Endodermal cell (in vitro differentiated cells): ENCODE results near the gene COQ3. TPM values are rescaled to one million over a fixed set of nuclear protein-coding genes. Genes with fewer than 3 reads are reported as not detected.
A peak's percentile ranks its signal among the peaks of the same experiment; 100 is the strongest.

Source experiments
- DNase-seq: peaks from one replicate; pipeline ENCODE4 v3.0.0-alpha.2; 2017
- H3K27ac ChIP-seq: 2 replicates; pipeline ENCODE4 v1.5.1; 2013; ENCODE audit warnings: mild to moderate bottlenecking, low read depth, low read length, moderate library complexity
- H3K27me3 ChIP-seq: 2 replicates; pipeline ENCODE4 v1.6.1; 2013; ENCODE audit warnings: mild to moderate bottlenecking, low read length, moderate library complexity; ENCODE audit not compliant: insufficient read depth, control insufficient read depth, poor library complexity, severe bottlenecking
- H3K36me3 ChIP-seq: 2 replicates; pipeline ENCODE4 v1.7.0; 2013; ENCODE audit warnings: mild to moderate bottlenecking, low read length, moderate library complexity; ENCODE audit not compliant: control insufficient read depth, insufficient read depth
- H3K4me1 ChIP-seq: one replicate; pipeline ENCODE4 v1.7.0; 2013; ENCODE audit warnings: low read length; ENCODE audit not compliant: control insufficient read depth, insufficient read depth
- H3K4me3 ChIP-seq: 2 replicates; pipeline ENCODE4 v1.5.1; 2013; ENCODE audit warnings: mild to moderate bottlenecking, low read length, moderate library complexity
- H3K9ac ChIP-seq: 2 replicates; pipeline ENCODE4 v1.6.1; 2013; ENCODE audit warnings: mild to moderate bottlenecking, low read length, moderate library complexity; ENCODE audit not compliant: poor library complexity, severe bottlenecking; ENCODE audit errors: extremely low read depth
- H3K9me3 ChIP-seq: 2 replicates; pipeline ENCODE4 v1.6.1; 2013; ENCODE audit warnings: mild to moderate bottlenecking, low read length, moderate library complexity; ENCODE audit not compliant: control insufficient read depth
- H3K27ac Mint-ChIP-seq: 2 replicates; pipeline ENCODE4 v1.8.0; 2020; ENCODE audit warnings: mixed read lengths
- H3K27me3 Mint-ChIP-seq: 2 replicates; pipeline ENCODE4 v1.8.0; 2021; ENCODE audit warnings: mild to moderate bottlenecking, mixed read lengths; ENCODE audit not compliant: insufficient read depth
- H3K36me3 Mint-ChIP-seq: 2 replicates; pipeline ENCODE4 v1.8.0; 2020; ENCODE audit warnings: low read depth, mixed read lengths
- H3K4me1 Mint-ChIP-seq: 2 replicates; pipeline ENCODE4 v1.8.0; 2020; ENCODE audit warnings: mixed read lengths
- H3K4me3 Mint-ChIP-seq: 2 replicates; pipeline ENCODE4 v1.8.0; 2020; ENCODE audit warnings: mild to moderate bottlenecking, moderate library complexity, mixed read lengths
- H3K9me3 Mint-ChIP-seq: 2 replicates; pipeline ENCODE4 v1.8.0; 2020; ENCODE audit warnings: mild to moderate bottlenecking, mixed read lengths
- WGBS, 2 experiments: methylation state at CpG; one replicate each; pipeline versions ENCODE4 v1.1.5 to v1.1.7; 2013; ENCODE audit warnings: missing lambda C conversion rate in 2 of 2, mixed read lengths in 1 of 2; ENCODE audit not compliant: insufficient coverage in 1 of 2, insufficient read length in 1 of 2; 5-methylcytosine and 5-hydroxymethylcytosine counted together
- total RNA-seq, 2 donors: library from RNA; stranded (reverse); fragmentation: NEBNext Ultra II Directional in 1 of 2; extraction: Animal tissue kit (Norgen Biotek cat#: 25700) in 1 of 2; gene quantifications; 2 replicates in 1 of 2; 3 replicates in 1 of 2; pipeline ENCODE4 v1.2.1, GENCODE V29; 2021
- TF ChIP-seq, protein P1 (sequence below): fragments of 200-600 bp; sonication (generic); conservative IDR thresholded peaks from 2 replicates; pipeline ENCODE4 v1.5.0; 2021; ENCODE audit warnings: antibody characterized with exemption, mild to moderate bottlenecking

The COQ3 gene
- total RNA-seq, 2 donors from 2014 or later: 8.7 to 15.2 TPM

DNA sequence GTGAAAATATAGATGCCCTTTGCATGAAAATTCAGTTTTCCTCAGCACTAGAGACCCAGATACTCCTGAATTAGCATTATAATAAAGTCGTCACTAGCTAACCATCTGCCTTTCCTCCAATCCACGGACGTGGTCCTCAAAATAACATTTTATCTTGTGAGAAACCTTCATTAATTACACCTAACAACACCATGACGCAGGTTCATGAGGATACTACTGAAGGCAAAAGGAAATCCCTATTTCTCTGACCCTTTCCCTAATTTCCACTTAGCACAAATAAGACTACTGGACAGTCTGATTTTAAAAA lies 32.4 kb upstream of the COQ3 start:
- Histone ChIP-seq H3K27me3 (no peaks in the 10 kb centered on the region), H3K9ac (peak overlapping the region; percentile 98), H3K4me3 (peak overlapping the region; percentile 93), H3K9me3 (no peaks in the 10 kb centered on the region), H3K27ac (peak overlapping the region; percentile 97), H3K4me1 (peaks cover 3% of the 10 kb centered on the region), H3K36me3 (peaks cover 27% of the 10 kb centered on the region)
- WGBS, 2 experiments: 41 to 57% methylated on average over 4 of the region's 4 CpGs
- peaks cover 25% of the 10 kb centered on the region for H3K36me3 Mint-ChIP-seq
- no peak for DNase-seq
- peak overlapping the region; percentile 98 for H3K4me3 Mint-ChIP-seq
- H3K9me3 Mint-ChIP-seq: no peaks in the 10 kb centered on the region
- TF ChIP-seq, protein P1, sequence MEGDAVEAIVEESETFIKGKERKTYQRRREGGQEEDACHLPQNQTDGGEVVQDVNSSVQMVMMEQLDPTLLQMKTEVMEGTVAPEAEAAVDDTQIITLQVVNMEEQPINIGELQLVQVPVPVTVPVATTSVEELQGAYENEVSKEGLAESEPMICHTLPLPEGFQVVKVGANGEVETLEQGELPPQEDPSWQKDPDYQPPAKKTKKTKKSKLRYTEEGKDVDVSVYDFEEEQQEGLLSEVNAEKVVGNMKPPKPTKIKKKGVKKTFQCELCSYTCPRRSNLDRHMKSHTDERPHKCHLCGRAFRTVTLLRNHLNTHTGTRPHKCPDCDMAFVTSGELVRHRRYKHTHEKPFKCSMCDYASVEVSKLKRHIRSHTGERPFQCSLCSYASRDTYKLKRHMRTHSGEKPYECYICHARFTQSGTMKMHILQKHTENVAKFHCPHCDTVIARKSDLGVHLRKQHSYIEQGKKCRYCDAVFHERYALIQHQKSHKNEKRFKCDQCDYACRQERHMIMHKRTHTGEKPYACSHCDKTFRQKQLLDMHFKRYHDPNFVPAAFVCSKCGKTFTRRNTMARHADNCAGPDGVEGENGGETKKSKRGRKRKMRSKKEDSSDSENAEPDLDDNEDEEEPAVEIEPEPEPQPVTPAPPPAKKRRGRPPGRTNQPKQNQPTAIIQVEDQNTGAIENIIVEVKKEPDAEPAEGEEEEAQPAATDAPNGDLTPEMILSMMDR: no peak
- H3K27me3 Mint-ChIP-seq: no peaks in the 10 kb centered on the region
- H3K4me1 Mint-ChIP-seq: peaks cover 45% of the 10 kb centered on the region
- peak overlapping the region; percentile 99 for H3K27ac Mint-ChIP-seq

DNA sequence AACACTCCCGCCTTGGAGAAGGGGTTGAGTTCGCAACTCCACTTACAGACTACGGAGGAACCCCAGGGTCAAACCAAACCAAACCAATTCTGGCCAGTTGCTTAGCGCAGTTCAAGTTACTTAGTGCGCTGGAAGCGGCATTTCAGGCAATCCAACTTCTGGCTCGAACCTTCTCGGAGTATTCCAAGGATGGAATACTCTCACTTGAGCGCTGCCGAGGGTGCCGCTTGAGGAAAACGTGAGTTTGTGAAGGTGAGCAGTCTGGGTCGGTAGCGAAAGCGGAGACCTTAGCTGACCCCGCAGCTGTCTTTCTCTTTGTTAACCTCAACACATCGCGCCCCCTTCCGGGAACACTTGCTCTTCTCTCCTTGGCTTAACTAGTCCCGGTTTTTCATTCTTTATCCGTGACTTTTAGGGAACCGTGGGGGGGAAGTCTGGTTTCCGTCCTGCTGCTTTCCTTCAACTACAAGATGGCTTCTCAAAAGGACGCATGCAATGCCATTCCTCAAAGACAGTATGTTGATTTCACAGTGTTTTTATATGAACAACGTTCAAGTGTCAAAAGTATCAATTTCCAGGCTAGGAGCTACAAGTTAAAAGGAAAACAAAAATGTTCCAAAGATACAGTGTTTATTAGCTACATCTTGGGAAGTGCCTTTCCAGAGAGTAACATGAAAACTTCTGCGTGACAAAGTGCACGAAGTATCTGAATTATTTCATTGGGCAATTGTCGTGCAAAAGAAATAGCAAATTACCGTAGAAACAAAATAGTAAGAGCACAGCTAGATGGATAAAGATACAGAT lies 31.9 kb upstream of the COQ3 start:
- Histone ChIP-seq H3K4me3 (peak overlapping the region; percentile 93), H3K4me1 (peaks cover 3% of the 10 kb centered on the region), H3K9me3 (no peaks in the 10 kb centered on the region), H3K27me3 (no peaks in the 10 kb centered on the region), H3K9ac (peak overlapping the region; percentile 98), H3K36me3 (peaks cover 28% of the 10 kb centered on the region), H3K27ac (peak overlapping the region; percentile 97)
- no peaks in the 10 kb centered on the region for H3K27me3 Mint-ChIP-seq
- H3K4me1 Mint-ChIP-seq: peaks cover 50% of the 10 kb centered on the region
- peak; percentile 98 for DNase-seq
- peak overlapping the region; percentile 99 for H3K27ac Mint-ChIP-seq
- H3K36me3 Mint-ChIP-seq: peaks cover 26% of the 10 kb centered on the region
- TF ChIP-seq, protein P1: peak; percentile 73
- 2 to 5% methylated on average over 22 to 29 of the region's 29 CpGs for WGBS, 2 experiments
- no peaks in the 10 kb centered on the region for H3K9me3 Mint-ChIP-seq
- H3K4me3 Mint-ChIP-seq: peak overlapping the region; percentile 98

DNA sequence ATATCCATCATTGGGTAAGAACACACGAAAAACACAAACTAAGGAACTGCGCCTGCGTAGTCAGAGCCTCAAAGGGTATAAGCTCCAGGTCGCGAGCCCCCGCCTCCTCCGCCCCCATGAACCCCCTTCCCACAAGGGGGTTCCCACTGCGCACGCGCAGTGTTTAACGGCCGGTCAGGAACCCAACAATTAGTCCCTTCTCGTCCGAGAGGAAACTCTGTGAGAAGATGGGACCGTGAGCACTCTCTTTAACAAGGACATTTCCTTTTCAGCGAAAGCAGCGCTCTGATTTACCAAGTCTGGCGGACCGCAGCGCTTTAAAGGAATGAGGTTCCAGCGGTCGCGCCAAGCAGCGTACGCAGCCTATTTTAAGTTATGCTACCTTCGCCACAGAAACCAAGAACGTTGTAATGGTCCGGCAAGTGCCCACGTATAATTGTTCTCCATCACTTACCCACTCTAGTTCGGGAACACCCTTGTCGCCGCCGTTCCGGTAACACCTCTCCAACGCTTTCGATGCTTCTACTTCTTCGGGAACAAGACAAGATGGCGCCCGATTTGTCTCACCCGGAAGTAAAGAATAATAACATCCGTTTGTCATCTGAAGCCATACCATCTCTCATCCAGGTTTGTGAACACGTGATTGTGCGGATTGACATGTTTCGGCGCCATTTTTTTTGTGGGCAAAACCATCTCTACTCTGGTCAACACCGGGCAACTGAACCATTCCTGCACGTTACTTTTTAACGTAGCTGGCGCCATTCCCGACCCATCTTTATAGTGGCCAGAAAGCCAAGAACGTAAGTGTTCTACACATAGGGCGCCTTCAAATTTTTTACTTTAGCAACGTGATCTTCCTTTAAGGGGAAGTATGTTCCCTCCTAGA lies 31.0 kb upstream of the COQ3 start, which contains the start of gene PNISR:
Gene PNISR (minus strand): TSS at position 548 of the 886 bp plus-strand sequence. CDS start 10,649 bp downstream, outside the sequence.
- Histone ChIP-seq H3K9ac (peak within 1 kb of the TSS; percentile 98), H3K27ac (peak within 1 kb of the TSS; percentile 97), H3K9me3 (no peaks in the 10 kb centered on the region), H3K36me3 (peaks cover 29% of the 10 kb centered on the region), H3K4me3 (peak within 1 kb of the TSS; percentile 93), H3K27me3 (no peaks in the 10 kb centered on the region), H3K4me1 (peaks cover 3% of the 10 kb centered on the region)
- H3K27me3 Mint-ChIP-seq: no peaks in the 10 kb centered on the region
- TF ChIP-seq, protein P1: no peak
- peaks cover 26% of the 10 kb centered on the region for H3K36me3 Mint-ChIP-seq
- H3K9me3 Mint-ChIP-seq: no peaks in the 10 kb centered on the region
- H3K27ac Mint-ChIP-seq: peak within 1 kb of the TSS; percentile 99
- H3K4me3 Mint-ChIP-seq: peak within 1 kb of the TSS; percentile 98
- 0% methylated on average over 29 to 53 of the region's 53 CpGs for WGBS, 2 experiments
- H3K4me1 Mint-ChIP-seq: peaks cover 46% of the 10 kb centered on the region
- DNase-seq: peak; percentile 96
